Measurements from ENCODE around the gene NLGN1.

DNA sequence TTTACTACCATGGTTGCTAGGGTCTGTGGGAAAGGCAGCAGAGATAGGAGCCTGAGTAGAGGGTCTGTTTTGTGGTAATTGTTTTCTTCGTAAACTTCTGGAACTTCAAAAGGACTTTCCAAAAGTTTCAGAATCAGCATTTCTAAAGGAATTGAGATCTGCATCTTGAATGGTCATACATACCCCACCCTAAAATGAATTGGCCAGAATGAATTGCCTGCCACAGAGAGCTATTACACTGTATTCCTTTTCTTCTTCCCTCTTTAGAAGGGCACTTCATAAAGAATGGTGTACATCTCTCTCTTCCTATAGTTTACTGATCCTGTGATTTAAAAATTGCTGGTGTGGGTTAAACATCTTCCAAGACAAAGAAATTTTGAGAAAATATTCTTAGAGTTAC, 525.7 kb downstream of the NLGN1 start:
- TF ChIP-seq TAF1 (IDR thresholded peaks at IDR 0.05; ENCODE audit: borderline replicate concordance, insufficient read depth, low read length) (no peak), POLR2AphosphoS5 (IDR thresholded peaks at IDR 0.05; ENCODE audit: low read depth, low read length) (no peak), SIN3A (IDR thresholded peaks at IDR 0.05; ENCODE audit: borderline replicate concordance, insufficient read depth, low read length) (no peak)
